Right hindlimb (tissue), 1 donor: ENCODE data around the gene CUBN.
A peak's percentile ranks its signal among the peaks of the same experiment; 100 is the strongest.

Experiments
- DNase-seq: peaks from one replicate; pipeline ENCODE4 v3.0.0-alpha.2; 2018

Gene CUBN

GRCh38 chr10:17066807-17067206 lies 62.8 kb downstream of the CUBN start:
- DNase-seq: no peak

GRCh38 chr10:17066000-17066399 lies 63.6 kb downstream of the CUBN start:
- DNase-seq: no peak

GRCh38 chr10:17065273-17065672 lies 64.3 kb downstream of the CUBN start:
- no peak for DNase-seq

GRCh38 chr10:17064435-17064834 lies 65.2 kb downstream of the CUBN start:
- no peak for DNase-seq

GRCh38 chr10:17062955-17063484 lies 66.6 kb downstream of the CUBN start:
- DNase-seq: peak; percentile 61

- DNase-seq: peak; percentile 43
Observed at GRCh38 chr10:17062493-17062892, 67.1 kb downstream of the CUBN start.

GRCh38 chr10:17062009-17062408 lies 67.6 kb downstream of the CUBN start:
- no peak for DNase-seq

GRCh38 chr10:17061418-17061817 lies 68.2 kb downstream of the CUBN start:
- no peak for DNase-seq

- DNase-seq: no peak
Observed at GRCh38 chr10:17060289-17060688, 69.3 kb downstream of the CUBN start.

GRCh38 chr10:17059197-17059688 lies 70.4 kb downstream of the CUBN start:
- DNase-seq: no peak

GRCh38 chr10:17058093-17058492 lies 71.5 kb downstream of the CUBN start:
- no peak for DNase-seq

GRCh38 chr10:17056781-17057428 lies 72.7 kb downstream of the CUBN start:
- DNase-seq: peak; percentile 35

- DNase-seq: no peak
Observed at GRCh38 chr10:17053513-17053912, 76.1 kb downstream of the CUBN start.

- DNase-seq: no peak
Observed at GRCh38 chr10:17053061-17053460, 76.5 kb downstream of the CUBN start.

GRCh38 chr10:17051851-17052250 lies 77.8 kb downstream of the CUBN start:
- DNase-seq: no peak

- DNase-seq: no peak
Observed at GRCh38 chr10:17049195-17049594, 80.4 kb downstream of the CUBN start.

- no peak for DNase-seq
Observed at GRCh38 chr10:17047908-17048307, 81.7 kb downstream of the CUBN start.

- DNase-seq: no peak
Observed at GRCh38 chr10:17046989-17047388, 82.6 kb downstream of the CUBN start.

GRCh38 chr10:17043586-17043985 lies 86.0 kb downstream of the CUBN start:
- no peak for DNase-seq

- no peak for DNase-seq
Observed at GRCh38 chr10:17041626-17042520, 87.7 kb downstream of the CUBN start.

GRCh38 chr10:17038627-17039026 lies 91.0 kb downstream of the CUBN start:
- peak; percentile 87 for DNase-seq

GRCh38 chr10:17037910-17038309 lies 91.7 kb downstream of the CUBN start:
- DNase-seq: no peak

- DNase-seq: no peak
Observed at GRCh38 chr10:17035446-17035845, 94.2 kb downstream of the CUBN start.
